CD4-positive, alpha-beta T cell treated with Interleukin-12 subunit alpha and Interleukin-12 subunit beta, for 1 hour (primary cell): ENCODE data around the gene SERPINF2.
A peak's percentile ranks its signal among the peaks of the same experiment; 100 is the strongest.
"Not testable (repeated sequence)": the region's sequence is repeated elsewhere in the genome, so short reads cannot be mapped to it uniquely, and the experiment has no call there.

Experiments used
- DNase-seq: peaks from one replicate; pipeline ENCODE4 v3.0.0-alpha.2; 2020

The SERPINF2 gene

GRCh38 chr17:1716912-1717695 lies 25.6 kb upstream of the SERPINF2 start:
- DNase-seq, result peak; percentile 89

- no peak for DNase-seq
These were observed 24.1 kb upstream of the SERPINF2 start for GRCh38 chr17:1718362-1719165.

- DNase-seq, result peak; percentile 74
These were observed 21.8 kb upstream of the SERPINF2 start for GRCh38 chr17:1720856-1721386.

GRCh38 chr17:1722022-1722421 lies 20.6 kb upstream of the SERPINF2 start:
- DNase-seq, result not testable (repeated sequence)

GRCh38 chr17:1724351-1724868 lies 18.3 kb upstream of the SERPINF2 start, which contains the start of gene WDR81:
Gene WDR81 (plus strand): TSS chr17:1724704. CDS start chr17:1724960, 256 bp downstream.
- DNase-seq, result peak; percentile 86

- DNase-seq, result no peak
These were observed 17.6 kb upstream of the SERPINF2 start for GRCh38 chr17:1724869-1725641.

- DNase-seq, result no peak
These were observed 16.8 kb upstream of the SERPINF2 start for GRCh38 chr17:1725642-1726511.

- DNase-seq, result no peak
These were observed 15.9 kb upstream of the SERPINF2 start for GRCh38 chr17:1726626-1727257.

GRCh38 chr17:1727258-1727789 lies 15.3 kb upstream of the SERPINF2 start:
- DNase-seq, result no peak

GRCh38 chr17:1727876-1728630 lies 14.6 kb upstream of the SERPINF2 start:
- no peak for DNase-seq

GRCh38 chr17:1729966-1730325 lies 12.7 kb upstream of the SERPINF2 start:
- DNase-seq, result no peak

GRCh38 chr17:1730326-1731193 lies 12.1 kb upstream of the SERPINF2 start:
- DNase-seq, result no peak

- no peak for DNase-seq
These were observed 11.5 kb upstream of the SERPINF2 start for GRCh38 chr17:1731194-1731506.

GRCh38 chr17:1732241-1732832 lies 10.3 kb upstream of the SERPINF2 start:
- DNase-seq, result no peak

GRCh38 chr17:1732833-1733321 lies 9.8 kb upstream of the SERPINF2 start:
- DNase-seq, result no peak

GRCh38 chr17:1733759-1734158 lies 8.9 kb upstream of the SERPINF2 start:
- DNase-seq, result no peak

- no peak for DNase-seq
These were observed 7.3 kb upstream of the SERPINF2 start for GRCh38 chr17:1735418-1735817.

GRCh38 chr17:1735834-1736347 lies 6.8 kb upstream of the SERPINF2 start:
- no peak for DNase-seq
